ENCODE data around the gene MAPKAP1.

DNA sequence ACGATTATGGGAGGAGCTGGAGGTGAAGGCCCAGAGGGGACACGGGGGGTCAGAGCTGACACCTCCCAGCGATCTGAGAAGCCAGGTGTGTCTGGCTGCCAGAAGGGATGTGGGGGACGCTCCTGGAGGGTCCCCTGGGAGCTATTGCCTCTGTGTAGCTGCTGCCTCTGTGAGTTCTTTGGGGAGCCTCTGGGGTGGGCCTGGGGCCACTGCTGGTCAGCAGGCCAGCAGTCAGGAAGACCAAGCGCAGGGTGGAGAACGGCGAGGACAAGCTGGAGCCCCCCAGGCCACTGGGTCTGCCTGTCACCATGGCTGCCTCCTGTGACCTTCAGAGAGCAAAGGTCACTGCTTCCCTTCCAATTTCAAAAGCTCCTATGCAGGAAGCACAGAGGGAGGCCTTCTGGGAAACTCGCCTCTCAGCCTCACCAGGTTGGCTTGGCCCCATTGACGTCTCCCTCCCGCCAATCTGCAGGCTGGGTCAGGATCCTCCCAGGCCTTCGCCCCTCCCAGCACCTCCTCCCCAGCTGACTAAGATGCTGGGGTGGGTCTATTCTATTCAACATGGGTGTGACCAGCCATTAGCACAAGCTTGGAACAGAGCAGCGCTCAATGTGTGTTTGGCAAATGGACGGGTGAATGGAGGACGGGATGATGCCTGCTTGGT, 319.0 kb downstream of the MAPKAP1 start:
- TF ChIP-seq, protein P1, sequence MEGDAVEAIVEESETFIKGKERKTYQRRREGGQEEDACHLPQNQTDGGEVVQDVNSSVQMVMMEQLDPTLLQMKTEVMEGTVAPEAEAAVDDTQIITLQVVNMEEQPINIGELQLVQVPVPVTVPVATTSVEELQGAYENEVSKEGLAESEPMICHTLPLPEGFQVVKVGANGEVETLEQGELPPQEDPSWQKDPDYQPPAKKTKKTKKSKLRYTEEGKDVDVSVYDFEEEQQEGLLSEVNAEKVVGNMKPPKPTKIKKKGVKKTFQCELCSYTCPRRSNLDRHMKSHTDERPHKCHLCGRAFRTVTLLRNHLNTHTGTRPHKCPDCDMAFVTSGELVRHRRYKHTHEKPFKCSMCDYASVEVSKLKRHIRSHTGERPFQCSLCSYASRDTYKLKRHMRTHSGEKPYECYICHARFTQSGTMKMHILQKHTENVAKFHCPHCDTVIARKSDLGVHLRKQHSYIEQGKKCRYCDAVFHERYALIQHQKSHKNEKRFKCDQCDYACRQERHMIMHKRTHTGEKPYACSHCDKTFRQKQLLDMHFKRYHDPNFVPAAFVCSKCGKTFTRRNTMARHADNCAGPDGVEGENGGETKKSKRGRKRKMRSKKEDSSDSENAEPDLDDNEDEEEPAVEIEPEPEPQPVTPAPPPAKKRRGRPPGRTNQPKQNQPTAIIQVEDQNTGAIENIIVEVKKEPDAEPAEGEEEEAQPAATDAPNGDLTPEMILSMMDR (conservative IDR thresholded peaks at IDR 0.05), result no peak
- no peak for TF ChIP-seq ZFX (IDR thresholded peaks at IDR 0.05)

Measured in C4-2B (cell line).